K562 (cell line): ENCODE measurements around the gene UBQLN3. TPM values are rescaled to one million over a fixed set of nuclear protein-coding genes. Genes with fewer than 3 reads are reported as not detected.
A peak's percentile ranks its signal among the peaks of the same experiment; 100 is the strongest.

Experiments
- ATAC-seq: fragments of 200-7000 bp; cut with Tn5 transposase; 3 replicates; pipeline ENCODE4 v1.9.1; 2020; ENCODE audit warnings: moderate library complexity
- BruUV-seq: library from RNA; stranded (reverse); fragments of 400-500 nt; replicated peaks from 2 replicates; lab custom pipeline; 2021; lab: Mats Ljungman, UMichigan
- CTCF ChIA-PET: fragments of 300-600 bp; formaldehyde crosslinking; extraction: SDS; loops from one replicate; lab custom pipeline; 2021; ENCODE audit warnings: low intra/inter-chr PET ratio; lab: Yijun Ruan, JAX
- POLR2A ChIA-PET: fragments of 300-600, 350-650 bp; sonication (Branson Sonifier 250); formaldehyde crosslinking; extraction: SDS; loops from one replicate; lab custom pipeline; 2021; ENCODE audit warnings: antibody characterized with exemption, inconsistent platforms; lab: Yijun Ruan, JAX
- DNase-seq, 4 experiments: peaks; one replicate each; pipeline versions ENCODE4 v3.0.0 to v3.0.0-alpha.2; 2011 to 2018; ENCODE audit warnings: low spot score in 3 of 4, mixed read lengths in 3 of 4; ENCODE audit errors: extremely low read depth in 1 of 4
- FAIRE-seq: peaks from 2 replicates; lab custom pipeline; 2011; peaks lifted over from hg19 to GRCh38; lab: Jason Lieb, UNC
- H2AFZ ChIP-seq: 2 replicates; pipeline ENCODE4 v1.6.0; 2011; ENCODE audit warnings: low read depth, low read length, control low read depth, inconsistent platforms
- H3K27ac ChIP-seq: fragments of 200-600 bp; 3 replicates; pipeline ENCODE4 v1.8.0; 2011; ENCODE audit warnings: low read depth, mild to moderate bottlenecking, control low read depth, inconsistent platforms, low read length, moderate library complexity, mixed read lengths; ENCODE audit errors: extremely low read depth
- H3K27me3 ChIP-seq, 2 experiments: fragments of 300-600 bp in 1 of 2; 2 replicates in 1 of 2; 3 replicates in 1 of 2; pipeline versions ENCODE4 v1.6.0 to v1.8.0; 2011; ENCODE audit warnings: inconsistent platforms in 2 of 2, low read length in 2 of 2, mild to moderate bottlenecking in 1 of 2, mixed read lengths in 1 of 2, moderate library complexity in 1 of 2; ENCODE audit not compliant: control insufficient read depth in 2 of 2, insufficient read depth in 2 of 2
- H3K36me3 ChIP-seq: fragments of 300-600 bp; 3 replicates; pipeline ENCODE4 v1.8.0; 2011; ENCODE audit warnings: mild to moderate bottlenecking, low read length, inconsistent platforms; ENCODE audit not compliant: control insufficient read depth, insufficient read depth
- H3K4me1 ChIP-seq, 2 experiments: fragments of 200-600 bp in 1 of 2; replicated peaks in 1 of 2; 2 replicates in 1 of 2; 3 replicates in 1 of 2; pipeline versions ENCODE4 v1.5.1 to v1.8.0; 2011; ENCODE audit warnings: inconsistent platforms in 2 of 2, low read length in 2 of 2, mild to moderate bottlenecking in 1 of 2, mixed read lengths in 1 of 2, moderate library complexity in 1 of 2; ENCODE audit not compliant: control insufficient read depth in 2 of 2, insufficient read depth in 2 of 2
- H3K4me2 ChIP-seq: 2 replicates; pipeline ENCODE4 v1.6.1; 2011; ENCODE audit warnings: low read length, control low read depth, inconsistent platforms, mixed read lengths; ENCODE audit not compliant: insufficient read depth
- H3K4me3 ChIP-seq: fragments of 200-600 bp; sonication (generic), shearing (Covaris generic); 2 replicates; pipeline ENCODE4 v1.5.1; 2016; ENCODE audit warnings: control low read depth, inconsistent platforms
- H3K79me2 ChIP-seq: fragments of 200-600 bp; 3 replicates; pipeline ENCODE4 v1.8.0; 2011; ENCODE audit warnings: low read length, inconsistent platforms; ENCODE audit not compliant: control insufficient read depth, insufficient read depth
- H3K9ac ChIP-seq, 2 experiments: 2 replicates each; pipeline versions ENCODE4 v1.6.0 to v1.6.1; 2011; ENCODE audit warnings: low read depth in 2 of 2, low read length in 2 of 2, control low read depth in 1 of 2, inconsistent platforms in 1 of 2, mild to moderate bottlenecking in 1 of 2, mixed read lengths in 1 of 2; ENCODE audit not compliant: insufficient read depth in 1 of 2
- H3K9me1 ChIP-seq: one replicate; pipeline ENCODE4 v1.6.0; 2011; ENCODE audit warnings: inconsistent platforms, mild to moderate bottlenecking, low read length, moderate library complexity; ENCODE audit not compliant: control insufficient read depth, insufficient read depth
- H3K9me3 ChIP-seq: replicated peaks from 2 replicates; pipeline ENCODE4 v1.5.1; 2011; ENCODE audit warnings: low read depth, low read length, inconsistent platforms; ENCODE audit not compliant: control insufficient read depth, insufficient read depth
- H4K20me1 ChIP-seq: replicated peaks from 2 replicates; pipeline ENCODE4 v1.6.1; 2011; ENCODE audit warnings: low read length, inconsistent platforms, mixed read lengths; ENCODE audit not compliant: control insufficient read depth, insufficient read depth
- EGR1 ChIP-seq: fragments of 450-650 bp; conservative IDR thresholded peaks from 2 replicates; pipeline ENCODE4 v1.6.1; 2017; ENCODE audit warnings: mild to moderate bottlenecking
- KDM1A ChIP-seq, 2 experiments: fragments of 450-650 bp; IDR thresholded peaks; 2 replicates each; pipeline ENCODE4 v1.6.1; 2016; ENCODE audit warnings: mild to moderate bottlenecking in 2 of 2
- MTA1 ChIP-seq: fragments of 450-650 bp; IDR thresholded peaks from 2 replicates; pipeline ENCODE4 v1.6.1; 2017; ENCODE audit warnings: borderline replicate concordance
- NCOR1 ChIP-seq: fragments of 450-650 bp; IDR thresholded peaks from 2 replicates; pipeline ENCODE4 v1.6.1; 2016; ENCODE audit warnings: mild to moderate bottlenecking, moderate library complexity
- POLR2A ChIP-seq: fragments of 450-650 bp; conservative IDR thresholded peaks from 2 replicates; pipeline ENCODE4 v1.6.1; 2016
- POLR2AphosphoS5 ChIP-seq: IDR thresholded peaks from 2 replicates; pipeline ENCODE4 v1.6.1; 2011; ENCODE audit warnings: mild to moderate bottlenecking, low read depth, low read length, moderate library complexity; ENCODE audit not compliant: control insufficient read depth, insufficient read depth
- SLC30A9 ChIP-seq: fragments of 250-450 bp; sonication (Bioruptor Pico); IDR thresholded peaks from 2 replicates; pipeline ENCODE4 v1.8.0; 2022; ENCODE audit warnings: mild to moderate bottlenecking, moderate library complexity
- ZNF583 ChIP-seq: fragments of 250-450 bp; sonication (Bioruptor Pico); IDR thresholded peaks from 2 replicates; pipeline ENCODE4 v1.4.0; 2020
- WGBS: fragments of 100-300 bp; shearing (Covaris generic); methylation state at CpG from one replicate; pipeline ENCODE4 v1.1.6; 2016; ENCODE audit warnings: low coverage, mixed read lengths; ENCODE audit not compliant: insufficient coverage; ENCODE audit errors: missing lambda C conversion rate; 5-methylcytosine and 5-hydroxymethylcytosine counted together
- in situ Hi-C: fragments of 300-500 bp; cut with MboI; formaldehyde crosslinking; loops from 4 replicates; pipeline ENCODE4 v1.15.0; 2018; ENCODE audit warnings: inconsistent platforms, mixed read lengths
- intact Hi-C: fragments of 100-400 bp; cut with micrococcal nuclease; formaldehyde crosslinking; loops from 2 replicates; pipeline ENCODE4 v1.14.2; 2022
- polyA plus RNA-seq, 8 experiments: library from polyadenylated mRNA; depleted of rRNA in 4 of 8; stranded (reverse) in 5 of 8; unstranded in 3 of 8; fragments of >200 nt; fragmentation: Nextera tagmentation in 2 of 8; fragmentation: Illumina TruSeq in 1 of 8; extraction: Ambion mirVana in 2 of 8; extraction: Trizol in 1 of 8; gene quantifications; 2 replicates each; pipeline versions ENCODE4 v1.2.1 to v1.2.3, GENCODE V29; 2011 to 2014; ENCODE audit warnings: inconsistent platforms in 1 of 8, missing spikeins in 1 of 8
- total RNA-seq, 7 experiments: library from RNA; depleted of rRNA in 6 of 7; stranded (reverse); fragments of >200 nt in 6 of 7; fragmentation: Illumina TruSeq in 2 of 7; extraction: Trizol in 2 of 7; gene quantifications; 2 replicates each; pipeline versions ENCODE4 v1.2.1 to v1.2.3, GENCODE V29; 2011 to 2021; ENCODE audit warnings: low replicate concordance in 1 of 7

UBQLN3 gene
- total and polyA plus RNA-seq, 9 of the 15 experiments (the other 6 are each of a cell fraction or from before 2014, with no cell fraction given): 0.01 to 0.27 TPM; not detected in 7

- FAIRE-seq (no peak), ATAC-seq (peak; percentile 41), DNase-seq (no peak)
- TF ChIP-seq NCOR1: no peak
- TF ChIP-seq ZNF583 (CRISPR knock-in tag): no peak
- no peak for TF ChIP-seq SLC30A9 (CRISPR knock-in tag)
- no peak for TF ChIP-seq MTA1
- TF ChIP-seq POLR2A: peak; percentile 34
- peak; percentile 45 to 73; a peak in 1 of 4 replicates for TF ChIP-seq KDM1A (IDR thresholded peaks at IDR 0.05)
- peak; percentile 81 for TF ChIP-seq POLR2AphosphoS5
- TF ChIP-seq EGR1: 0 out of 2 replicates have a peak, but pooled peaks have one; percentile 7
- 38% methylated on average over 3 of the region's 3 CpGs for WGBS
- Histone ChIP-seq H3K9me3 (peaks cover 4% of the 10 kb centered on the region), H4K20me1 (peaks cover 36% of the 10 kb centered on the region), H3K9ac (no peak overlapping the region), H3K4me2 (no peak overlapping the region), H3K9me1 (no peaks in the 10 kb centered on the region), H3K36me3 (peaks cover 78% of the 10 kb centered on the region), H3K27me3 (no peaks in the 10 kb centered on the region), H3K79me2 (peaks cover 81% of the 10 kb centered on the region), H3K27ac (no peak overlapping the region), H3K4me3 (no peak overlapping the region), H3K4me1 (peaks cover 4 to 5% of the 10 kb centered on the region in 2 experiments; a peak in 1 of 5 replicates), H2AFZ (no peak overlapping the region)
- intact Hi-C loops (no loop called here), in situ Hi-C loops (no loop called here)
- CTCF ChIA-PET: no interaction called here
- POLR2A ChIA-PET: interaction anchor here (0.5 to 3.0 kb wide), 6 partner anchors 12 to 127 kb away, joined by 3 to 25 read pairs (median 3); no protein-coding TSS in a partner anchor
- no TSS peak for BruUV-seq
Observed at GRCh38 chr11:5486421-5486820, 23.3 kb downstream of the UBQLN3 start.
